Activated CD4-positive, alpha-beta T cell treated with anti-CD3 and anti-CD28 coated beads, Interleukin-10, Interleukin-2, amounts not matched to agents 100 ng/mL and 50 ng/mL, durations not matched to agents 16 hours and 8 hours (primary cell): ENCODE measurements around the gene OSTN.
"Not testable (repeated sequence)": the region's sequence is repeated elsewhere in the genome, so short reads cannot be mapped to it uniquely, and the experiment has no call there.

Experiments used
- DNase-seq: peaks from one replicate; pipeline ENCODE4 v3.0.0-alpha.2; 2020

Gene OSTN

GRCh38 chr3:191198932-191199331 lies at the start of gene OSTN:
Gene OSTN, plus strand, starts transcription at chr3:191199241. Its CDS starts 13,292 bp downstream, at chr3:191212533.
- DNase-seq, result no peak

- no peak for DNase-seq
These were observed 47.4 kb upstream of the OSTN start for GRCh38 chr3:191151653-191152052.

GRCh38 chr3:191154827-191155226 lies 44.2 kb upstream of the OSTN start:
- DNase-seq, result no peak

- DNase-seq, result no peak
These were observed 40.8 kb upstream of the OSTN start for GRCh38 chr3:191158247-191158646.

GRCh38 chr3:191158815-191159214 lies 40.2 kb upstream of the OSTN start:
- DNase-seq, result no peak

GRCh38 chr3:191165802-191166201 lies 33.2 kb upstream of the OSTN start:
- DNase-seq, result no peak

GRCh38 chr3:191166368-191166767 lies 32.7 kb upstream of the OSTN start:
- no peak for DNase-seq

- DNase-seq, result no peak
These were observed 29.5 kb upstream of the OSTN start for GRCh38 chr3:191169566-191169965.

- no peak for DNase-seq
These were observed 28.9 kb upstream of the OSTN start for GRCh38 chr3:191170097-191170496.

- DNase-seq, result no peak
These were observed 23.9 kb upstream of the OSTN start for GRCh38 chr3:191175102-191175501.

- no peak for DNase-seq
These were observed 22.8 kb upstream of the OSTN start for GRCh38 chr3:191176038-191176785.

GRCh38 chr3:191185382-191185781 lies 13.7 kb upstream of the OSTN start:
- not testable (repeated sequence) for DNase-seq

- not testable (repeated sequence) for DNase-seq
These were observed 10.8 kb upstream of the OSTN start for GRCh38 chr3:191188246-191188645.

GRCh38 chr3:191192270-191192669 lies 6.8 kb upstream of the OSTN start:
- DNase-seq, result not testable (repeated sequence)

- DNase-seq, result no peak
These were observed 6.1 kb upstream of the OSTN start for GRCh38 chr3:191192941-191193340.

GRCh38 chr3:191197761-191198306 lies 1.2 kb upstream of the OSTN start:
- DNase-seq, result no peak

GRCh38 chr3:191198480-191198879 lies 561 bp upstream of the OSTN start:
- no peak for DNase-seq

GRCh38 chr3:191210032-191210431 lies 11.0 kb downstream of the OSTN start:
- no peak for DNase-seq

GRCh38 chr3:191216510-191216909 lies 17.5 kb downstream of the OSTN start:
- no peak for DNase-seq

- DNase-seq, result no peak
These were observed 18.3 kb downstream of the OSTN start for GRCh38 chr3:191217301-191217700.

GRCh38 chr3:191220908-191221307 lies 21.9 kb downstream of the OSTN start:
- DNase-seq, result no peak

- DNase-seq, result no peak
These were observed 22.6 kb downstream of the OSTN start for GRCh38 chr3:191221638-191222037.

- DNase-seq, result no peak
These were observed 28.5 kb downstream of the OSTN start for GRCh38 chr3:191227541-191227940.

GRCh38 chr3:191234216-191234615 lies 35.2 kb downstream of the OSTN start:
- DNase-seq, result no peak
